Thoracic aorta (tissue), 2 donors: ENCODE data around the gene PLXDC1. TPM values are rescaled to one million over a fixed set of nuclear protein-coding genes. Genes with fewer than 3 reads are reported as not detected.

ENCODE experiments used
- ATAC-seq: fragments of 150-250 bp; one replicate; pipeline ENCODE4 v1.8.0; 2017; ENCODE audit warnings: low read depth; ENCODE audit not compliant: insufficient number of reproducible peaks, low FRiP score
- DNase-seq: peaks from one replicate; pipeline ENCODE4 v3.0.0-alpha.2; 2020; ENCODE audit warnings: low spot score
- H3K27ac ChIP-seq, 2 donors: fragments of 200-600 bp; sonication (generic); 1 replicate in 1 of 2; 2 replicates in 1 of 2; pipeline ENCODE4 v1.5.1; 2016; ENCODE audit warnings: mild to moderate bottlenecking in 2 of 2, moderate library complexity in 2 of 2
- H3K27me3 ChIP-seq: fragments of 200-600 bp; sonication (generic); replicated peaks from 2 replicates; pipeline ENCODE4 v1.6.0; 2016; ENCODE audit warnings: mild to moderate bottlenecking; ENCODE audit not compliant: insufficient read depth
- H3K36me3 ChIP-seq: fragments of 200-600 bp; sonication (generic); one replicate; pipeline ENCODE4 v1.5.1; 2016
- H3K4me1 ChIP-seq, 2 donors: fragments of 200-600 bp; sonication (generic); 1 replicate in 1 of 2; 2 replicates in 1 of 2; pipeline versions ENCODE4 v1.5.1 to v1.6.0; 2016; ENCODE audit warnings: low read depth in 2 of 2, mild to moderate bottlenecking in 1 of 2; ENCODE audit not compliant: control insufficient read depth in 1 of 2
- H3K4me3 ChIP-seq: fragments of 200-600 bp; sonication (generic); 2 replicates; pipeline ENCODE4 v1.5.1; 2016; ENCODE audit warnings: mild to moderate bottlenecking
- H3K9me3 ChIP-seq: fragments of 200-600 bp; sonication (generic); 2 replicates; pipeline ENCODE4 v1.5.1; 2016
- total RNA-seq, 2 donors: library from RNA; depleted of rRNA; stranded (reverse); fragments of >200 nt; gene quantifications; one replicate each; pipeline versions ENCODE4 v1.1.0 to v1.2.3, GENCODE V29; 2016
- TF ChIP-seq, protein P1 (sequence below): fragments of 200-600 bp; sonication (generic); IDR thresholded peaks from one replicate; pipeline ENCODE4 v1.5.1; 2019; ENCODE audit warnings: antibody characterized with exemption

PLXDC1 gene
- total RNA-seq, 2 donors from 2014 or later, result 7.0 to 13.9 TPM

DNA sequence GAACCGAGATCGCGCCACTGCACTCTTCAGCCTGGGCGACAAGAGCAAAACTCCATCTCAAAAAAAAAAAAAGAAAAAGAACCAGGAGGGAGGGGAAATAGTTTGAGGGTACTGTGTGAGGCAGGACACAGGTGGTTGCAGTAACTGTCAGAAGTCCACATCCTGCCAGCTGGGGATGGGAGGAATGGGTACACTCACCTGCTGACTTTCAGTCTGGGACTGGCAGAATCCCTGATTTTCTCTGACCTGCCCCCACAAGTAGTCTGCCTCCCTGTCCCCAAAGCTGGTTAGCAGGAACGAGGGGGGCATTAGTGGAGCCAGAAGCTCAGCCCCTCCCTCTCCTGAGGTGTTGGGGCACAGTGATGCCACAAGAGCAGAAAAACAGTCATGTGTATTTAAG lies 21.6 kb upstream of the PLXDC1 start:
- Histone ChIP-seq H3K4me3 (no peak overlapping the region), H3K36me3 (peaks cover 15% of the 10 kb centered on the region), H3K4me1 (peaks cover 0 to 12% of the 10 kb centered on the region in 2 donors), H3K27me3 (no peaks in the 10 kb centered on the region), H3K27ac (no peak overlapping the region), H3K9me3 (no peaks in the 10 kb centered on the region)
- DNase-seq (no peak), ATAC-seq (no peak)
- TF ChIP-seq, protein P1, sequence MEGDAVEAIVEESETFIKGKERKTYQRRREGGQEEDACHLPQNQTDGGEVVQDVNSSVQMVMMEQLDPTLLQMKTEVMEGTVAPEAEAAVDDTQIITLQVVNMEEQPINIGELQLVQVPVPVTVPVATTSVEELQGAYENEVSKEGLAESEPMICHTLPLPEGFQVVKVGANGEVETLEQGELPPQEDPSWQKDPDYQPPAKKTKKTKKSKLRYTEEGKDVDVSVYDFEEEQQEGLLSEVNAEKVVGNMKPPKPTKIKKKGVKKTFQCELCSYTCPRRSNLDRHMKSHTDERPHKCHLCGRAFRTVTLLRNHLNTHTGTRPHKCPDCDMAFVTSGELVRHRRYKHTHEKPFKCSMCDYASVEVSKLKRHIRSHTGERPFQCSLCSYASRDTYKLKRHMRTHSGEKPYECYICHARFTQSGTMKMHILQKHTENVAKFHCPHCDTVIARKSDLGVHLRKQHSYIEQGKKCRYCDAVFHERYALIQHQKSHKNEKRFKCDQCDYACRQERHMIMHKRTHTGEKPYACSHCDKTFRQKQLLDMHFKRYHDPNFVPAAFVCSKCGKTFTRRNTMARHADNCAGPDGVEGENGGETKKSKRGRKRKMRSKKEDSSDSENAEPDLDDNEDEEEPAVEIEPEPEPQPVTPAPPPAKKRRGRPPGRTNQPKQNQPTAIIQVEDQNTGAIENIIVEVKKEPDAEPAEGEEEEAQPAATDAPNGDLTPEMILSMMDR, result no peak

DNA sequence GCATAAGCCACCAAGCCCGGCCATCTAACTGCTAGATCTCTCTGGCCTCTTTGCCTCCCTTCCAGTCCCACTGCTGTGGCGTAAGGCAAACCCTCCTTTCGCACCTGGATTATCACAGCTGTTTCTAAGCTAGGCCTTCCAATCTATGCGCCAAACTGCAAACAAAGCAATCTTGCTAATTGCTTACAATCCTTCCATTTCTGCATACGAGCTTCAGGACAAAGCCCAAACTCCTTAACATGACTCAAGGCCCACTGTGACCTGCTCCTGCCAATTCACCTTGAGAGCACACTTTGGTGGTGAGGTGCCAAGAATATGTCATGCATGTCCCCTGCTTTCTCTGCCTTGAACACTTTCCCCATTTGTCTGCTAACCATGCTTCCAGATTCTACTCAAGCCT lies 20.5 kb upstream of the PLXDC1 start:
- peaks cover 0 to 6% of the 10 kb centered on the region in 2 donors for H3K4me1 ChIP-seq
- ATAC-seq (no peak), DNase-seq (no peak)
- H3K27ac ChIP-seq, result no peak overlapping the region
- H3K27me3 ChIP-seq, result no peaks in the 10 kb centered on the region
- H3K4me3 ChIP-seq, result no peak overlapping the region
- peaks cover 11% of the 10 kb centered on the region for H3K36me3 ChIP-seq
- no peaks in the 10 kb centered on the region for H3K9me3 ChIP-seq
- TF ChIP-seq, protein P1, result no peak

DNA sequence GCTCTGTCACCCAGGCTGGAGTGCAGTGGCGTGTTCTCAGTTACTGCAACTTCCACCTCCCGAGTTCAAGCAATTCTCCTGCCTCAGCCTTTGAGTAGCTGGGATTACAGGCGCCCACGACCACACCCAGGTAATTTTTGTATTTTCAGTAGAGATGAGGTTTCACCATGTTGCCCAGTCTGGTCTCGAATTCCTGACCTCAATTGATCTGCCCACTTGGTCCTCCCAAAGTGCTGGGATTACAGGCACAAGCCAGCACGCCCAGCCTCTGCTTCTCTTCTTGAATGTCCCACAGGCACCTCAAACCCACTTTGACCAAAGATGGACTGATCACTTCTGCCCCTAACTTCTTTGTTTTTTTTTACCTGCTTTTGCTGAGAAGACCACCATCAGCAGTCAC lies 19.1 kb upstream of the PLXDC1 start:
- ATAC-seq (no peak), DNase-seq (no peak)
- TF ChIP-seq, protein P1, result no peak
- Histone ChIP-seq H3K27ac (no peak overlapping the region), H3K9me3 (no peaks in the 10 kb centered on the region), H3K4me3 (no peak overlapping the region), H3K36me3 (peaks cover 3% of the 10 kb centered on the region), H3K4me1 (peaks cover 0 to 20% of the 10 kb centered on the region in 2 donors), H3K27me3 (no peaks in the 10 kb centered on the region)

DNA sequence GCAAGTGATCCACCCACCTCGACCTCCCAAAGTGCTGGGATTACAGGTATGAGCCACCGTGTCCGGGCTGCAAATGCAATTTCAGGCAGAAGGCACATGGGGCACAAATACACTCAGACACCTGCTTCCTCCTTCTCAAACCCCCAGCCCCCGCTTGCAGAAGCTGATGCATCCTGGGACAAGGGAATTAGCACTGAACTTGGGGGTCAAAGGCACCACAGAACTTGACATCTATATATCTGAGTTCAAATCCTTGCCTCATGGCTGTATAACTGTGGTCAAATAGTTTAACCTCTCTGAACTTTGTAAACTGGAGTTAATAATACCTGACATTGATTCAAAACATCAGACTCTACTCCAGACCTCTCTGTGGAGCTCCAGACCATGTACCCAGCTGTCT lies 18.7 kb upstream of the PLXDC1 start:
- no peak overlapping the region for H3K27ac ChIP-seq
- peaks cover 0 to 24% of the 10 kb centered on the region in 2 donors for H3K4me1 ChIP-seq
- no peak for DNase-seq
- H3K36me3 ChIP-seq, result no peaks in the 10 kb centered on the region
- H3K27me3 ChIP-seq, result no peaks in the 10 kb centered on the region
- H3K9me3 ChIP-seq, result no peaks in the 10 kb centered on the region
- TF ChIP-seq, protein P1, result no peak
- H3K4me3 ChIP-seq, result no peak overlapping the region
- no peak for ATAC-seq

DNA sequence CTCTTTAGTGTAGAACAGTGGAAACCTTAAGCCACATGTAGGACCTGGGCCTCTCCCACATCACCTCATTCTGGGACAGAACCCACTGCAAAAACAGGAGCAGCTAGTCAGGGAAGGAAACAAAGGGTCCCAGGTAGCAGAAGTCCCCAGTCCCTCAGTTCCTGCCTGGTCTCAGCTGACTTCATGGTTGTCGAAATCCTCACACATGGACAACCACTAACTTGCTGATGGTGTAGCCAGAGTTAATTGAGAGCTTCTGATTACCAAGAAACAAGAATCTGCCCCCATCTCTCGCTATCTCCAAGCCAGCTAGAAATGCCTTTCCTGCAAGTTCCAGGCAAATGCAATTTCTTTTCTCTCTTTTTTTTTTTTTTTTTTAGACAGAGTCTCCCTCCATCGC lies 18.1 kb upstream of the PLXDC1 start:
- Histone ChIP-seq H3K4me3 (no peak overlapping the region), H3K36me3 (no peaks in the 10 kb centered on the region), H3K4me1 (peaks cover 0 to 21% of the 10 kb centered on the region in 2 donors), H3K9me3 (no peaks in the 10 kb centered on the region), H3K27me3 (no peaks in the 10 kb centered on the region), H3K27ac (no peak overlapping the region)
- TF ChIP-seq, protein P1, result no peak
- ATAC-seq (no peak), DNase-seq (no peak)
